ENCODE measurements around the gene CEP112.

Gene CEP112

DNA sequence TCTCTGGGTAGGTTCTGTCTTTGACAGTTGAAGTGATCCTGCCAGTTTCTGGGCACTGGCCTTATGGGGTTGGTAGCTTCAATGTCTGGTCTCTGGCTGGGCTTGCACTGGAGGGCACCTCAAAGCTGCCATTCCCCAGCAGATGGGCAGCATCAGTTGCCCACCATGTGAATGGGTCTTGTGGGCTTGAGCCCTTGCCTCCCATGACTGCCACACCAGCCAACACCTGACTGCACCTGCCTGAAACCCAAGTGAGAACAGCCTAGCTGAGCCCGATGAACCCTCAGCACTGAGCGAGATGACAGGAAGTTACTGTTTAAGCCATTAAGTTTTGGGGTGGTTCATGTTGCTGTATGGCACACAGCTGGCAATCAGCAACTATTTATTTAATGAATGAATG, 561.4 kb downstream of the CEP112 start:
- no peak for ATAC-seq
- Mint-ChIP-seq H3K4me3 (no peak overlapping the region), H3K36me3 (no peaks in the 10 kb centered on the region), H3K27me3 (peaks cover 14% of the 10 kb centered on the region), H3K27ac (no peak overlapping the region), H3K9me3 (no peaks in the 10 kb centered on the region), H3K4me1 (no peaks in the 10 kb centered on the region)

DNA sequence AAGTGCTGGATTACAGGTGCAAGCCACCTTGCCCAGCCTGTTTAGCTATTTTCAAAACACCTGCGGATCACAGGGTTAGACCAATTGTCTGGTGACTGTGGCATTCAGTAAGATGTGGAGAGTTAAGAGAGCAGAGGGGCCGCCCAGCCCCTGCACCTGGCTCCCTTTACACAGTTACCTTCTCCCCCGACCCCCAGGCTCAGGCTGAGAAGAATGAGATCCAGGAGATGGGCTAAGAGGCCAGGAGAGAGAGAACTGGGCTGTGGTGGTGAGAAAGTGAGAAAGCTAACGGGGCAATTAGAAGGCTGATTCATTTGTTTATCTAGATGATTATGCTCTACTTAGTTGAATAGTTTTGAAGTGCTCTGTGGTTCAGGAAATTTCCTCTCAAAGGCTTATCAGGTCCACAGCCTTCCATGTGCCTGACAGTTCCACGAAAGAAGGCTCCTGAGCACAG, 562.7 kb downstream of the CEP112 start:
- Mint-ChIP-seq H3K27ac (no peak overlapping the region), H3K27me3 (peaks cover 18% of the 10 kb centered on the region), H3K36me3 (no peaks in the 10 kb centered on the region), H3K9me3 (no peaks in the 10 kb centered on the region), H3K4me1 (no peaks in the 10 kb centered on the region), H3K4me3 (no peak overlapping the region)
- no peak for ATAC-seq

DNA sequence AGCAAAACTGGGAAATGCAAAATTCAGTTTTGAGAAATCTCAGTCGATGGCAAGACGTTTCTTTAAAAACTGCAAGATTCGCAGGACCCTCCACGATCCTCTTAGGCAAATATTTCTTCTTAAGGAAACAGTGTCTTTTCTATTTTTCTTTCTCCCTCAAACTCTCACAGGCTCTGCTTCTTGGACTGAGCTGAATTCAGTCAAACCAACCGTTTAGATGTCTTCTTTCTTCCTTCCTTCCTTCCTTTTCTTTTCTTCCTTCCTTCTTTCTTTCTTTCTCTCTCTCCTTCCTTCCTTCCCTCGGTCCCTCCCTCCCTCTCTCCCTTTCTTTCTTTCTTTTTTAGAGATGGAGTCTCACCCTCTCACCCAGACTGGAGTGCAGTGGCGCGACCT, 563.3 kb downstream of the CEP112 start:
- Mint-ChIP-seq H3K9me3 (no peaks in the 10 kb centered on the region), H3K4me3 (no peak overlapping the region), H3K27ac (no peak overlapping the region), H3K4me1 (no peaks in the 10 kb centered on the region), H3K36me3 (no peaks in the 10 kb centered on the region), H3K27me3 (peaks cover 18% of the 10 kb centered on the region)
- ATAC-seq: no peak

DNA sequence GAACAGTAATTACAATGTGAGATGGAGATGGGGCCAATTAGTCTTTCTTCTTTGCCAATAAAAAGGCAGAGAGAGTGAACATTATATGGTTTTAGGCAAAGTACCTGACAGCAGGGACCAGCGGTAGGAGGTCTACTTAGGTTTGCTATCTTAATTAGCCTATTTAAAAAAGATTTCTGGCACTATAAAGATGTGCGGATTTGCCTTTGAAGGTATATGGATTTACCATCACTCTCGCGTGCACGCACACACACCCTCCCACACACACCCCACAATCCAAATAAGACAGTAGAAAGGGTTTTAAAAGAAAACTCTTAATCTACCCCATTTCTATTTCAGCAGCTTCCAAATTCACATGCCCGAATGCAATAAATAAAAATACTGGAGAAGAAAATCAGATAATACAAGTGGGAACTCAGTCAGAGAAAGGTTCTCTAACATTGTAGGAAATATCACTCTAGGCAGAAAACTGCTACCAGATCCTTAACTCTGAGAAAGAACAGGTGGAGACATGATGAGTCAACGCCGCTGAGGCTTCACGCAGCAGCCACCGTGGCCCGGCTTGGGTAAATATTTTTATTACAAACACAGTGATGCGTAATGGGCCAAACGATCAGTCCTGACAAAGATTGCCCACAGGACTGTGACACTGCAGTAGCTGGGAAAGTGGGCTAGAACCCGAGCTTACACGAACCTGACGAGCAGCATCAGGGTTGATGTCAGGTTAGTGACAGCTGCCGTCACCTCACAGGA, 563.9 kb downstream of the CEP112 start:
- H3K4me1 Mint-ChIP-seq: no peaks in the 10 kb centered on the region
- H3K9me3 Mint-ChIP-seq: no peaks in the 10 kb centered on the region
- no peak overlapping the region for H3K27ac Mint-ChIP-seq
- H3K4me3 Mint-ChIP-seq: no peak overlapping the region
- ATAC-seq: no peak
- H3K36me3 Mint-ChIP-seq: no peaks in the 10 kb centered on the region
- peaks cover 18% of the 10 kb centered on the region for H3K27me3 Mint-ChIP-seq

DNA sequence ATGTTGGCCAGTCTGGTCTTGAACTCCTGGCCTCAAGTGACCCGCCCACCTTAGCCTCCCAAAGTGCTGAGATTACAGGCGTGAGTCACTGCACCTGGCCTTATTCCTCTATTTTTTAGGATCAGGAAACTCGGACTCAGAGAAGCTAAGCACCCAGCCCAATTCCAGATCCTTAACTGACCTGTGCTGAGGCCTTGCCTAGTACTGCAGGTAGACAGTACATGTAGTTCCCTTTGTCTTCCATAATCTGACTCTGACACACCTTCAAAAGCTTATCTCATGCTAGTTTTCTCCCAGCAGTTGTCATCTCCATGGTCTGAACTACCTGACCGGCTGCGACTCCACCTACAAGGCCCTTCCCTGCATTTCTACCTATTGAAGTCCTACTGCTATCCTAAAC, 564.8 kb downstream of the CEP112 start:
- Mint-ChIP-seq H3K27me3 (peaks cover 18% of the 10 kb centered on the region), H3K27ac (no peak overlapping the region), H3K36me3 (no peaks in the 10 kb centered on the region), H3K4me1 (no peaks in the 10 kb centered on the region), H3K9me3 (no peaks in the 10 kb centered on the region), H3K4me3 (no peak overlapping the region)
- no peak for ATAC-seq

DNA sequence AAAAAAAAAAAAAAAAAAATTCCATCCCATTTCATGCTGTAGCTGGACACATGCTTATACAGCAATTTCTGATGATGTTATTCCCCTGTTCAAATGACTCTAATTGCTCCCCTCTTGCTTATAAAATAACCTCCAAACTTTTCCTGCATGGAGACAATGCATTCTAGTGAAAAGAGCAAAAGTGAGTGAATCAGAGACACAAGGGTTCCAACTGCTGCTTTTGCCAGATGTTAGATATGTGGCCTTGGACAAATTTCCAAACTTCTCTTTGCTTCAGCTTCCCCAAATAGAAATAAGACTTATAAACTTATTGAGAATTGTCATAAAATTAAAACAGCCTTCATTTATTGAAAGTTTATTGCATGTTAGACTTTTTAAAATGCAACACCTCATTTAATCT, 565.5 kb downstream of the CEP112 start:
- Mint-ChIP-seq H3K9me3 (no peaks in the 10 kb centered on the region), H3K36me3 (no peaks in the 10 kb centered on the region), H3K4me3 (no peak overlapping the region), H3K27ac (no peak overlapping the region), H3K27me3 (peaks cover 18% of the 10 kb centered on the region), H3K4me1 (no peaks in the 10 kb centered on the region)
- no peak for ATAC-seq

DNA sequence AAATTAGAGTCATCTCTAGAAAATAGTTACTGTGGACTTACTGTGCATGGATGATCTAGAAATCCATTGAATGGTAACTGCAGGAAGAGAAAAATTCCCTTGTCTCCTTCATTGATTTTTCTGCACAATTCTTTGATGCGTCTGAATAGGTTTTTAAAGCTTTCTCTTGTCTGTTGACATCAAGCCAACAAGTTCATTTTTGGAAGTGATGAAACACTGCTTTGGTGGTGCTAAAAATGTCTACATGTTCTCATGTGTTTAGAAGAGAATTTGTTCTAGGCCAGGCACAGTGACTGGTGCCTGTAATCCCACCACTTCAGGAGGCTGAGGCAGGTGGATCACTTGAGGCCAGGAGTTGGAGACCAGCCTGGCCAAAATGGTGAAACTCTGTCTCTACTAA, 573.4 kb downstream of the CEP112 start:
- Mint-ChIP-seq H3K4me1 (no peaks in the 10 kb centered on the region), H3K9me3 (no peaks in the 10 kb centered on the region), H3K36me3 (no peaks in the 10 kb centered on the region), H3K4me3 (no peak overlapping the region), H3K27me3 (no peaks in the 10 kb centered on the region), H3K27ac (no peak overlapping the region)
- ATAC-seq: no peak

DNA sequence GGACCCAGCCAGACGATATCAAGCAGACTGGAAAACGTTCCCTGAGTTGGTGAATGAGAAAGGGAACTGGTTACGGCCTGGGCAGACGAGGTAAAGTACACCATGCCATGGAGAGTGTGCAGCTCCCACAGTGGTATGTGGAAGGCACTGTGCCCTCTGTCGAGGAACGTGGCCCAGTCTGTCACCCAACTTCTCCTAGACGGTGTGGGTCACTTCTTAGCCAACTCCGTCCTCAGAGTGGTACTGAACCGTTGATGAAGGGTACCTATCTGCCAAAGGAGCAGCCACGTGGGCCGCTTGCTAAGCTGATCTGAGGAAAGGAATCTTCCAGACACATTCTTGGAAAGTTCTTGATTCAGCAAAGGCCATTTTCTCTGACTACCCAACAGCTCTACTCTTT, 574.4 kb downstream of the CEP112 start:
- Mint-ChIP-seq H3K27me3 (no peaks in the 10 kb centered on the region), H3K4me1 (no peaks in the 10 kb centered on the region), H3K4me3 (no peak overlapping the region), H3K9me3 (peaks cover 3% of the 10 kb centered on the region), H3K27ac (no peak overlapping the region), H3K36me3 (no peaks in the 10 kb centered on the region)
- ATAC-seq: no peak

DNA sequence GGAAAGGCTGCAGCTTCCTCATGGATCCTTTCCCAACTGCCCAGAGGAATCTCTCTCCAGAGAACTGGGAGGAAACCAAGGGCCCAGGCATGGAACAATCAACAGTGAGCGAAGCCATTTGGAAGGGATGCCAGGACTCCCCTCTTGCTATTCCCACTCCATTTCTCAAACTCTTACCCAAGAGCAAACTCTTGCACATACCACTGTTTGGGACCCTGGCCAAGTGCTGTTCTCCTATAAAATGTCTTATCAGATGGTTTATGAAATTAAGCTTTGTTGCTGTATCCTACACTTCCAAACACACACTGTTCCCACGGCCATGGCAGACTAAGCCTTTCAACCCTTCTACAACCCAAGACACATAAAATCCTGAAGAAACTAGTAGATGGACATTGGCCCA, 582.2 kb downstream of the CEP112 start:
- Mint-ChIP-seq H3K4me1 (no peaks in the 10 kb centered on the region), H3K9me3 (peaks cover 3% of the 10 kb centered on the region), H3K27me3 (peaks cover 20% of the 10 kb centered on the region), H3K27ac (no peak overlapping the region), H3K36me3 (peaks cover 6% of the 10 kb centered on the region), H3K4me3 (no peak overlapping the region)
- no peak for ATAC-seq

DNA sequence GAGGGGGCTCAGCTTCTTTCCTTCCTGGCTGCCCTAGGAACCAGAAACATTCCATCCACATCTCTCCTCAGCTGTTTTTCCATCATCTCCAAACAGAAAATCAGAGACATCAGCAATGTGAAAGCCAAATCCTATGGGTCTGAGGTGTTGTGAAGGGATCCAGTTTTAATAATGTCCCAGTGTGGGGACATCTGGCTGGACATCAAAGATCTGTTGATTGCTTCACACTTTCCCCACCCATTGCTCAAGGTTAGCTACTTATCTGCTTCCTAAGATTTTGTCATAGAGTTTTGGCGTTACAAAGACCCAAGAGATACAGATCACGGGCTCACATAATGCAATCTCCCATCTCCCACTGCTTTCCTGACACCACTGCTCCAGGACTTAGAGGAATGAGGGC, 582.6 kb downstream of the CEP112 start:
- no peaks in the 10 kb centered on the region for H3K4me1 Mint-ChIP-seq
- ATAC-seq: no peak

DNA sequence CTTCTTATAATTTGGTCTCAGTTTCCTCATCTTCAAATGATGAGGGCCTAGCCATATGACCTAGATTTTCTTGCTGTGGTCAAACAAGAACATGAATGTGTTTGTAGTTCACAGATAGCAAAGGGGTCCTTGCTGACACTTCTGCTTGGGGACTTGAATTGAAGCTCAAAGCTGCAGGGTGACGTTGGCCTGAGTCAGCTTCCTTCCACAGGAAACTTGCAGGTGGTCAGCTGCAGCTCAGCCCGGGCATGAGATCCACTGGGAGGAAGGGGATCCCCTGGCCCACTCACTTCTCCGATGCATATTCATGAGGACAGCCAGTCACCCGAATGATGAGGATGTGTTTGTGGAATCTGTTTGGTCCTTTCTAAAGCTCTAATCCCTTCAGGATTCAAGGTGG, 587.9 kb downstream of the CEP112 start:
- Mint-ChIP-seq H3K27me3 (peaks cover 23% of the 10 kb centered on the region), H3K27ac (no peak overlapping the region), H3K36me3 (peaks cover 6% of the 10 kb centered on the region), H3K9me3 (no peaks in the 10 kb centered on the region), H3K4me3 (no peak overlapping the region), H3K4me1 (no peaks in the 10 kb centered on the region)
- ATAC-seq: no peak

More for the DNA sequence above, 582.6 kb downstream of the CEP112 start:
- peaks cover 23% of the 10 kb centered on the region for H3K27me3 Mint-ChIP-seq
- H3K9me3 Mint-ChIP-seq: peaks cover 3% of the 10 kb centered on the region
- H3K36me3 Mint-ChIP-seq: peaks cover 6% of the 10 kb centered on the region
- no peak overlapping the region for H3K4me3 Mint-ChIP-seq
- H3K27ac Mint-ChIP-seq: no peak overlapping the region

DNA sequence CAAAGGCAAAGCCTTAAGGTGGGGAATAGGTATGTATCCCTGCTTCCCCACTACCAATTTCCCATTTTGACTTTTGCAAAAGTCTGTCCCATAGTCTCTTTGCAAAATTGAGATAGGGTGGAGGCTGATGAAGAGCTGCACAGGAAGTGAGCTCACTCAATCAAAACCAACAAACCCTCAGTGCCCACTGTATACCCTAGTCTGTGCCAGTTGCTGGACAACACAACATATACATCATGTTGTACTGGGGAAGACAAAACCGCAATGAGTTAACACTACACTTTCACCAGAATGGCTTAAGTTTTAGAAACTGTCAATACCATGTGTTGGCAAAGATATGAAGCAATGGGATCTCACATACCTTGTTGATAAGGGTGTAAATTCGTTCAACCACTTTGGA, 590.1 kb downstream of the CEP112 start:
- Mint-ChIP-seq H3K27ac (no peak overlapping the region), H3K36me3 (peaks cover 6% of the 10 kb centered on the region), H3K27me3 (peaks cover 20% of the 10 kb centered on the region), H3K4me3 (no peak overlapping the region), H3K9me3 (no peaks in the 10 kb centered on the region), H3K4me1 (no peaks in the 10 kb centered on the region)
- ATAC-seq: no peak

DNA sequence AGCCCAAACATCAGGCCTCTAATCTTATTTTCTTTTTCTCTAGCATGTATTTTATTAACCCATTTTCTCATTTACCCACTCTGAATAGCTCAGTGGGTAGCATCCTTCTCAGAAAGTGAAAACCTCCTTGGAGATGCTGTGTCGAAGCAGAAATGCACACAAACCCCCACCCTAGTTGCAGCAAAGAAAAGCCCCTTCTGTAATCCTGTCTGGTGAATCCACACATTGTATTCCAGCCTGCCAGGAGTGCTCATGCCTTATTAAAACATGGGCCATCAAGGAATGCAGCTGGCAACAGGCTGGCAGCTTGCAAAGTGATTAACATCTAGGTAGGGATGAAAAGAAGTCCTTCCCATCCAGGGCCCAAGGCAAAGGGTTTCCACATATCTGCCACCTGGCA, 590.8 kb downstream of the CEP112 start:
- no peak overlapping the region for H3K4me3 Mint-ChIP-seq
- no peaks in the 10 kb centered on the region for H3K4me1 Mint-ChIP-seq
- H3K27me3 Mint-ChIP-seq: peaks cover 12% of the 10 kb centered on the region
- no peak for ATAC-seq
- no peaks in the 10 kb centered on the region for H3K9me3 Mint-ChIP-seq
- H3K27ac Mint-ChIP-seq: no peak overlapping the region
- no peaks in the 10 kb centered on the region for H3K36me3 Mint-ChIP-seq

DNA sequence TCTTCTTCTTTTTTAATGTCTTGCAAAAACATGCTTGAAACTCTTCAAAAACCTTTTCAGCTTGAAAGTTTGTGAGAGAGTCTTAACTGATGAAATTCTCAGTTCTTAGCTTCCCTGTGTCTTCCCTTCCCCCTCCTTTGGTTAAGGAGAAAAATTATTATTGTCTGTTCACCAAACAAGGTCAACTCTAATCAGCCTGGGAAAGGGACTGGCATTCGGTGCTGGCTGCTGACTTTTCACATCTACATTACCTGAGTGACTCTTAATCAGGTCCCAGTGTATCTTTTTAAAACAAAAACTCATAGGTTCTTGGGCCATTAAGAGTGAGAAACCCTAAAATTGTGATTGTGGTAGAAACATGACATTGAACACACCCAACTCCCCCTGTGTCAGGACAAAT, 591.4 kb downstream of the CEP112 start:
- Mint-ChIP-seq H3K27ac (no peak overlapping the region), H3K36me3 (no peaks in the 10 kb centered on the region), H3K27me3 (peaks cover 11% of the 10 kb centered on the region), H3K9me3 (no peaks in the 10 kb centered on the region), H3K4me3 (no peak overlapping the region), H3K4me1 (no peaks in the 10 kb centered on the region)
- ATAC-seq: no peak

DNA sequence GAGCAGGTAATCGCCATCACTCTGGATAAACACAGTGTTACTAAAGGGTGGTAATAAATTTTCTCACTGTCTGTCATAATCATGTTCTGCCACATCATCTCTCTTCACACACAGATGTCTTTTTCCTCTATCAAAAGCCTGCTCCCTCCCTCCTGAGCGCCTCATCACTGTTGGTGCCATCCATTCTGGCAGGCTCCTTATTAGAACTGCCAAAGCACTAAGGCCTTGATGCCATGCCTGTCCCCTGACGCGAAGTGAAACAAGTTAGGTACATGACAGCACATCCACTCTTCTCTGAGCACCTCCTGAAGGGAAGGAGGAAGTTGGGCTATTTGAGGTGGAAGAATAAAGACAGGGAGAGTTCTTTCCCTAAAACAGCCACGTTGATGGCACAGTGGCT, 592.3 kb downstream of the CEP112 start:
- no peaks in the 10 kb centered on the region for H3K4me1 Mint-ChIP-seq
- H3K4me3 Mint-ChIP-seq: no peak overlapping the region
- peaks cover 6% of the 10 kb centered on the region for H3K27me3 Mint-ChIP-seq
- H3K27ac Mint-ChIP-seq: no peak overlapping the region
- no peaks in the 10 kb centered on the region for H3K36me3 Mint-ChIP-seq
- no peak for ATAC-seq
- no peaks in the 10 kb centered on the region for H3K9me3 Mint-ChIP-seq

DNA sequence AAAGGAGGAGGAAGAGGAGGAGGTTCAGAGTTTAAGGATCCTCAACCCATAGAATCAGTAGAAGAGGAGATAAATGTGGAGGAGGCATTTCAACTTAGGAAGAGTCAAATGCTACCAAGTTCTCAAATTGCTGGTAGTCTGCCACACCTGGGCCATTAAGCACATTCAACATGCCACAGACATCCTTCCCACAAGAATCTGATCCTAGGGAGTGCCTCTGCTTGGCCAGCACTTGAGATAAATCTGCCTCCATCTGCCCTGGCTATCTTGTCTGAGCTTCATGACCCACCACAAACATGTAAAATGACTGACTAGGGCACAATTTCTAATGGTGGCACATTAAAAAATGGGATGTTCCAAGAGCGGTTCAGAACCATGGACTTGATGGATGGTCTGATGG, 593.2 kb downstream of the CEP112 start:
- no peak for ATAC-seq
- Mint-ChIP-seq H3K27ac (no peak overlapping the region), H3K27me3 (peaks cover 12% of the 10 kb centered on the region), H3K4me1 (peaks cover 6% of the 10 kb centered on the region), H3K36me3 (no peaks in the 10 kb centered on the region), H3K9me3 (no peaks in the 10 kb centered on the region), H3K4me3 (no peak overlapping the region)

Measured in stimulated activated memory B cell treated with anti-CD40 and anti-IgM and Interleukin-4, amounts not matched to agents 10 μg/mL and 1 μg/mL and 100 μg/mL, for 72 hours (primary cell).